Measurements from ENCODE around the gene LRRC8A. TPM values are rescaled to one million over a fixed set of nuclear protein-coding genes. Genes with fewer than 3 reads are reported as not detected.

Gene LRRC8A
- total and polyA plus RNA-seq, 2 of the 8 experiments (the other 6 are each of a cell fraction or from before 2014, with no cell fraction given), result 103 to 111 TPM

DNA sequence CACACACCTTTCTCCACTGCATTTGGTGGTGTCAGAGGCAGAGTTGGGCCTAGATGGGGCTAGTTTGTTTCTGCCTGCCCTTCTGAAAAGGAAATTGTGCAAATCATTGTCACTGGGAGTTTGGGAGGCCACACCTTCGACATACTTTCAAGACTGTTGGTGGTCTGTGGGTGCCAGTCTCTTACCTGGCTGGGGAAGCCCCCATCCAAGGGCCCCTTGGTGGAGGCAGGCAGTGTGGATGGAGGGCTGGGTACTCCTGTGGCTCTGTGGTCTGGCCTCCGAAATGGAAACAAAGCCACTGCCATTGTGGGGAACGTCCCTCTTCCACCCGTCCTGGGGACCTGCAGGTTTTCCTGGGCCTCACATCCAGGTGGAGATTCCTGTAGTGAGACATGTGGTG lies 27.9 kb downstream of the LRRC8A start (continued):
- no peak for TF ChIP-seq RFX5 (IDR thresholded peaks at IDR 0.05; ENCODE audit: borderline replicate concordance, low read depth, low read length)
- no peak for TF ChIP-seq SUZ12 (IDR thresholded peaks at IDR 0.05; ENCODE audit: low read length)
